NCI-H1105 (cell line): Measurements from ENCODE around the gene TCHH.
A peak's percentile ranks its signal among the peaks of the same experiment; 100 is the strongest.
"Not testable (repeated sequence)": the region's sequence is repeated elsewhere in the genome, so short reads cannot be mapped to it uniquely, and the experiment has no call there.

Source experiments
- DNase-seq: peaks from one replicate; lab custom pipeline; 2025; lab: John Stamatoyannopoulos, UW

TCHH gene

GRCh38 chr1:152112101-152112884 lies 3.0 kb downstream of the TCHH start:
- DNase-seq = peak; percentile 15

GRCh38 chr1:152111515-152111968 lies 3.7 kb downstream of the TCHH start:
- DNase-seq = peak; percentile 77

- peak; percentile 65 for DNase-seq
These were observed 4.3 kb downstream of the TCHH start for GRCh38 chr1:152110860-152111514.

- DNase-seq = no peak
These were observed 4.8 kb downstream of the TCHH start for GRCh38 chr1:152110365-152110859.

GRCh38 chr1:152109998-152110294 lies 5.3 kb downstream of the TCHH start:
- DNase-seq = no peak

- DNase-seq = no peak
These were observed 5.8 kb downstream of the TCHH start for GRCh38 chr1:152109231-152109997.

- no peak for DNase-seq
These were observed 6.4 kb downstream of the TCHH start for GRCh38 chr1:152108882-152109222.

GRCh38 chr1:152107984-152108881 lies 7.0 kb downstream of the TCHH start:
- DNase-seq = no peak

- no peak for DNase-seq
These were observed 7.9 kb downstream of the TCHH start for GRCh38 chr1:152107031-152107983.

GRCh38 chr1:152104854-152105253 lies 10.4 kb downstream of the TCHH start:
- no peak for DNase-seq

GRCh38 chr1:152096931-152097330 lies 18.3 kb downstream of the TCHH start:
- no peak for DNase-seq

GRCh38 chr1:152089014-152089674 lies 26.1 kb downstream of the TCHH start, which contains the start of gene TCHHL1:
TSS of gene TCHHL1 (minus strand) at chr1:152089064. CDS start at chr1:152088143, 921 bp downstream.
- no peak for DNase-seq

- no peak for DNase-seq
These were observed 28.5 kb downstream of the TCHH start for GRCh38 chr1:152086760-152087159.

GRCh38 chr1:152084853-152085252 lies 30.4 kb downstream of the TCHH start:
- no peak for DNase-seq

- not testable (repeated sequence) for DNase-seq
These were observed 34.2 kb downstream of the TCHH start for GRCh38 chr1:152081026-152081425.

GRCh38 chr1:152080494-152080893 lies 34.8 kb downstream of the TCHH start:
- DNase-seq = not testable (repeated sequence)

GRCh38 chr1:152078831-152079441 lies 36.3 kb downstream of the TCHH start:
- DNase-seq = no peak

GRCh38 chr1:152072311-152072710 lies 42.9 kb downstream of the TCHH start:
- DNase-seq = no peak

GRCh38 chr1:152071123-152071522 lies 44.1 kb downstream of the TCHH start:
- DNase-seq = no peak
